ENCODE measurements around the gene OMA1. TPM values are rescaled to one million over a fixed set of nuclear protein-coding genes. Genes with fewer than 3 reads are reported as not detected.

Gene OMA1
- total RNA-seq, 1 experiment from 2014 or later, result 21.9 TPM

DNA sequence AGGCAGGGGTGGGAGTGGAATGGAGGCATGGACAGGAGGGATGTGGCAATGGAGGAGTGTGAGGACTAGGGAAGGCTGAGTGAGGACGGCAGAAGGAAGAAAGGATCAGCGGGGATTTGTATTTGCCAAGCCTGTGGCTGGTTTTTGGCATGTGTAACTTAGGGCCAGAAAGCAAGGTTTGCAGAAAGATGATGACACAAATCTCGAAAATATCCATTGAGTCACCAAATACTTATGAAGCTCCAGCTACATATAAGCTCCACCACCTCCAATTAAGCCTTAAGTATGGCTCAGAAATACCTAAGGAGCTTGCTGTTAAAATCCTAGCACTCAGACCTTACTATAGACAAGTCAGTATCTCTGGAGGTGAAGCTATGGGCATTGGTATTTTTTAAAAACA is 90.1 kb downstream of the OMA1 start:
- H3K36me3 ChIP-seq (ENCODE audit: control insufficient read depth in 1 of 2, insufficient read depth in 2 of 2, low read length in 2 of 2), result no peaks in the 10 kb centered on the region
- BruUV-seq (replicated peaks), result no TSS peak
- H3K27ac ChIP-seq (ENCODE audit: low read depth, low read length), result no peak overlapping the region
- peaks cover 49% of the 10 kb centered on the region for H3K27me3 ChIP-seq (ENCODE audit: insufficient read depth, low read length)
- no peaks in the 10 kb centered on the region for H3K79me2 ChIP-seq (ENCODE audit: insufficient read depth, low read length)
- POLR2A ChIA-PET, result no interaction called here
- ATAC-seq, result no peak
- H3K9me3 ChIP-seq (ENCODE audit: control insufficient read depth in 1 of 2, insufficient read depth in 1 of 2, low read depth in 1 of 2, low read length in 2 of 2), result no peaks in the 10 kb centered on the region
- no peaks in the 10 kb centered on the region for H4K20me1 ChIP-seq (ENCODE audit: insufficient read depth)
- RAD21 ChIA-PET (ENCODE audit: low non-redundant PET in 1 of 2, low total read pairs in 2 of 2, uncharacterized antibody in 2 of 2, unreplicated experiment in 2 of 2), result no interaction called here
- H3K4me1 ChIP-seq (ENCODE audit: control insufficient read depth in 1 of 2, insufficient read depth in 2 of 2, low read length in 2 of 2), result no peaks in the 10 kb centered on the region
- CTCF ChIA-PET, result no interaction called here
- H3K9ac ChIP-seq (ENCODE audit: low read length), result no peak overlapping the region
- no peak for TF ChIP-seq CTCF (IDR thresholded peaks at IDR 0.05 in 2 of 3, conservative IDR thresholded peaks at IDR 0.05 in 1 of 3; ENCODE audit: borderline replicate concordance in 1 of 3, insufficient read depth in 1 of 3, low read depth in 2 of 3, low read length in 2 of 3)
- TF ChIP-seq SRF (IDR thresholded peaks at IDR 0.05; ENCODE audit: low read depth), result no peak
- TF ChIP-seq CEBPB (IDR thresholded peaks at IDR 0.05; ENCODE audit: low read depth), result no peak
- no peak for TF ChIP-seq RAD21 (IDR thresholded peaks at IDR 0.05; ENCODE audit: low read depth)
- no peak for TF ChIP-seq EZH2 (IDR thresholded peaks at IDR 0.05)
- TF ChIP-seq, protein P1, sequence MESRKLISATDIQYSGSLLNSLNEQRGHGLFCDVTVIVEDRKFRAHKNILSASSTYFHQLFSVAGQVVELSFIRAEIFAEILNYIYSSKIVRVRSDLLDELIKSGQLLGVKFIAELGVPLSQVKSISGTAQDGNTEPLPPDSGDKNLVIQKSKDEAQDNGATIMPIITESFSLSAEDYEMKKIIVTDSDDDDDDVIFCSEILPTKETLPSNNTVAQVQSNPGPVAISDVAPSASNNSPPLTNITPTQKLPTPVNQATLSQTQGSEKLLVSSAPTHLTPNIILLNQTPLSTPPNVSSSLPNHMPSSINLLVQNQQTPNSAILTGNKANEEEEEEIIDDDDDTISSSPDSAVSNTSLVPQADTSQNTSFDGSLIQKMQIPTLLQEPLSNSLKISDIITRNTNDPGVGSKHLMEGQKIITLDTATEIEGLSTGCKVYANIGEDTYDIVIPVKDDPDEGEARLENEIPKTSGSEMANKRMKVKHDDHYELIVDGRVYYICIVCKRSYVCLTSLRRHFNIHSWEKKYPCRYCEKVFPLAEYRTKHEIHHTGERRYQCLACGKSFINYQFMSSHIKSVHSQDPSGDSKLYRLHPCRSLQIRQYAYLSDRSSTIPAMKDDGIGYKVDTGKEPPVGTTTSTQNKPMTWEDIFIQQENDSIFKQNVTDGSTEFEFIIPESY (IDR thresholded peaks at IDR 0.05; ENCODE audit: extremely low read depth, insufficient replicate concordance, low read length), result no peak
- H2AFZ ChIP-seq (ENCODE audit: low read depth, low read length, poor library complexity, severe bottlenecking), result no peak overlapping the region
- no peak overlapping the region for H3K4me3 ChIP-seq (replicated peaks in 1 of 2; ENCODE audit: low read depth in 1 of 2, low read length in 2 of 2)
- H3K9me2 ChIP-seq (ENCODE audit: insufficient read depth), result no peaks in the 10 kb centered on the region
- intact Hi-C loops (cut with micrococcal nuclease), result no loop called here
- no peak overlapping the region for H3K4me2 ChIP-seq (ENCODE audit: low read length)
- no peak for DNase-seq (ENCODE audit: low read depth, low spot score)

All from HCT116 (cell line).